NCI-H2196 treated with DMSO at 0.1 percent for 48 hours (cell line): Measurements from ENCODE around the gene ZNF418.

Experiments used
- DNase-seq: peaks from one replicate; lab custom pipeline; 2025; ENCODE audit not compliant: unreplicated experiment; lab: John Stamatoyannopoulos, UW

Gene ZNF418

GRCh38 chr19:57934820-57935665 is at the start of gene ZNF418:
ZNF418 (minus strand) TSS chr19:57935402; CDS start chr19:57933822, 1,580 bp downstream.
- no peak for DNase-seq

GRCh38 chr19:57978586-57979289 is 43.5 kb upstream of the ZNF418 start:
- DNase-seq: no peak

- no peak for DNase-seq
Measured at GRCh38 chr19:57974434-57974833, 39.2 kb upstream of the ZNF418 start, which contains the start of gene C19orf18. C19orf18 (minus strand) TSS chr19:57974534; CDS start chr19:57974432, 102 bp downstream.

- no peak for DNase-seq
Measured at GRCh38 chr19:57964761-57965160, 29.6 kb upstream of the ZNF418 start.

- no peak for DNase-seq
Measured at GRCh38 chr19:57961785-57962184, 26.6 kb upstream of the ZNF418 start.

- no peak for DNase-seq
Measured at GRCh38 chr19:57954996-57955395, 19.8 kb upstream of the ZNF418 start.

- DNase-seq: no peak
Measured at GRCh38 chr19:57949702-57950101, 14.5 kb upstream of the ZNF418 start.

GRCh38 chr19:57949296-57949695 is 14.1 kb upstream of the ZNF418 start:
- DNase-seq: no peak

GRCh38 chr19:57947419-57948134 is 12.4 kb upstream of the ZNF418 start, which contains the start of gene ZNF256:
ZNF256 (minus strand) TSS chr19:57947706; CDS start chr19:57947474, 232 bp downstream.
- DNase-seq: peak; percentile 87

GRCh38 chr19:57947088-57947418 is 11.9 kb upstream of the ZNF418 start:
- DNase-seq: no peak

- DNase-seq: no peak
Measured at GRCh38 chr19:57946316-57946715, 11.1 kb upstream of the ZNF418 start.

- no peak for DNase-seq
Measured at GRCh38 chr19:57941593-57941992, 6.4 kb upstream of the ZNF418 start.

- DNase-seq: no peak
Measured at GRCh38 chr19:57935731-57936130, 529 bp upstream of the ZNF418 start.

- DNase-seq: no peak
Measured at GRCh38 chr19:57927587-57927986, 7.6 kb downstream of the ZNF418 start.

GRCh38 chr19:57916168-57916995 is 18.8 kb downstream of the ZNF418 start, which contains the start of gene ZNF417:
ZNF417 (minus strand) TSS chr19:57916592; CDS start chr19:57916411, 181 bp downstream.
- DNase-seq: peak; percentile 85

GRCh38 chr19:57914531-57914930 is 20.7 kb downstream of the ZNF418 start:
- DNase-seq: no peak

GRCh38 chr19:57907394-57907793 is 27.8 kb downstream of the ZNF418 start:
- DNase-seq: no peak

- DNase-seq: no peak
Measured at GRCh38 chr19:57905258-57905657, 29.9 kb downstream of the ZNF418 start.

GRCh38 chr19:57903618-57904184 is 31.5 kb downstream of the ZNF418 start:
- no peak for DNase-seq

- DNase-seq: no peak
Measured at GRCh38 chr19:57900311-57900710, 34.9 kb downstream of the ZNF418 start.
